ENCODE data around the gene ATN1.

ATN1 gene

GRCh38 chr12:6957741-6958608 lies 30.2 kb downstream of the ATN1 start:
- DNase-seq, result no peak

DNA sequence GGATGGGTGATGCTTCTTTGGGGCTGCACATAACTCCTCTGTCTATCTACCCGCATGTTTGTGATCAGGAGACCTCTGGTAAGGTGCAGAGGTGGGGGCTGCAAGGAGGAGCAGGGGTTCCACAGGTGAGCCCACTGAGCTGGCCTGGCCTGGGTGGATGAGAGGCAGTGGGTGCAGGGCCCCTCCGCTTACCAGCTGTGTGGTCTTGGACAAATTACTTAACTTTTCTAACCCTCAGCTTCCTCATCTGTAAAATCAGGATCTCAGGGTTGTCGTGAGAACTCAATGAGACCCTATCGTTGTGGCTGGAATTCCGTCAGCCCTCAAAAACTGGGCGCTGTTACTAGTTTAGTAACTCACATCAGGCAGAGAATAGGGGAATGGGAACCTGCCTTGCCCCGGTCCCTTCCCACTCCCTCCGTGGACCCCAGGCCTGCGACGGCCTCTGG lies 30.9 kb downstream of the ATN1 start:
- no peak for DNase-seq

- DNase-seq, result no peak
Observed at GRCh38 chr12:6959058-6959804, 31.5 kb downstream of the ATN1 start.

DNA sequence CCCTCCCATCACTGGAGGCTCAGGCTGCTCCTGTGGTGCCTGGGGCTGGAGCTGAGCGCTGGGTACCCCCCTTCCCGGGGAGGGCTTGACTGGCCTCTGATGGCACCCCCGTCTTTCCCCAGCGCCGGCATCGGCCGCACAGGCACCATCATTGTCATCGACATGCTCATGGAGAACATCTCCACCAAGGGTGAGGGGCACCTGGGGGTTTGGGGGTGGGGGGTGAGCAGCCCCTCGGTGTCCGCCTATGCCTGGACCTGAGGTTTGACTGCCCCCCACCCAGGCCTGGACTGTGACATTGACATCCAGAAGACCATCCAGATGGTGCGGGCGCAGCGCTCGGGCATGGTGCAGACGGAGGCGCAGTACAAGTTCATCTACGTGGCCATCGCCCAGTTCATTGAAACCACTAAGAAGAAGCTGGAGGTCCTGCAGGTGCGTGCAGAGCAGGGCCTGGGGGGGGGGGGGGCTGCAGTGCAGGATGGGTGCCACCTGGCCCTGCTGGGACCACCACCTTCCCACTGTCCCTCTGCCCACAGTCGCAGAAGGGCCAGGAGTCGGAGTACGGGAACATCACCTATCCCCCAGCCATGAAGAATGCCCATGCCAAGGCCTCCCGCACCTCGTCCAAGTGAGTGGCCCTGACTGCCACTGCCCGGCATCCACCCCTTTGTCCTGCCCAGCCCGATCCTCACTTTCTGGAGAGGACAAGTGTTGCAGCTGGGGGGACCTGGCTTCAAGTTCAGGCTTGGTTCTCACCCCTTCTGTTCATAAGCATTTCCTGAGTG lies 32.2 kb downstream of the ATN1 start:
- DNase-seq, result no peak

GRCh38 chr12:6960593-6961277 lies 33.0 kb downstream of the ATN1 start:
- DNase-seq, result peak; percentile 38

DNA sequence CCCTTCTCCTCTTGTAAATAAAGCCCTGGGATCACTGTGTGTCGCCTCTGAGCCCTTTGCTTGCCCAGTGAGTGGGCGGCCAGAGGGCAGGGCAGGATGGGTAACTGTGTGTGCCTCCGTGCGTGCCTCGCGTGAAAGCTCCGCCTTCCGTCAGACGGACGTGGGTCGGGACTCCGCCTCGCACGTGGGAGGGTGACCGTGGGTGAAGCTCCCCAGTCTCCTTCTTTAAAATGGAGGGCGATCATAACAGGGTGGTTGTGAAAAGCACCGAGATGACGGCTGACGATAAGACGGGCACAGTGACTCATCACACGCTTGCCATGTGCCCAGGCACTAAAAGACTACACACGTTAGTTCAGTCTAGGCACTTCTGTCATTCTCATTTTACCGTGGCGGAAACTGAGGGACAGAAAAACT lies 33.5 kb downstream of the ATN1 start:
- DNase-seq, result no peak

- peak; percentile 89 for DNase-seq
Observed at GRCh38 chr12:6961695-6962284, 34.0 kb downstream of the ATN1 start.

GRCh38 chr12:6962285-6963015 lies 34.7 kb downstream of the ATN1 start:
- DNase-seq, result no peak

- DNase-seq, result no peak
Observed at GRCh38 chr12:6963016-6963731, 35.4 kb downstream of the ATN1 start.

DNA sequence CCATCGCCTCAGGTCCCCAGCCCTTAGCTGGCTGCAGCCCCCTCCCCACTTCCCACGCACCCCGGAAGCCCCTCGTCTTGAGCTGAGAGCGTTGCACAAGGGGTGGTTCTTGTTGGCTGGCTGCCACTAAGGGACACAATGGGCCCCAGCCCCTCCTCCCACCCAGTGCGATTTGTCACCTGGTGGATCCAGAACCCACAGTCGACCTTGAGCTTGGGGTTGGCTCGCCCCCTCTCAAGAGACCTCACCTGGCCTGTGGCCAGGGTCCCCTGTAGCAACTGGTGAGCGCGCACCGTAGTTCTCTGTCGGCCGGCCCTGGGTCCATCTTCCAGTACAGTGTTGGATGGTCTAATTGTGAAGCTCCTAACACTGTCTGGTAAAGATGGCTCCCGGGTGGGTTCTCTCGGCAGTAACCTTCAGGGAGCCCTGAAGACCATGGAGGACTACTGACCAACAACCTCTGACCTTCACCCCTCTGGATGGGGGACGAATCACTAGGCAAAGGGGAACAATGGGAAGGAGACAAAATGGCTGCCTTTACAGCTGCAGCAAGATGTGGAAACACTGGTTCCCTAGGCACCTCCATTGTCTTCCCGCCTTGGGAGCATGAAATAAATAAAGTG lies 36.1 kb downstream of the ATN1 start:
- no peak for DNase-seq

- DNase-seq, result no peak
Observed at GRCh38 chr12:6964605-6965025, 36.9 kb downstream of the ATN1 start.

DNA sequence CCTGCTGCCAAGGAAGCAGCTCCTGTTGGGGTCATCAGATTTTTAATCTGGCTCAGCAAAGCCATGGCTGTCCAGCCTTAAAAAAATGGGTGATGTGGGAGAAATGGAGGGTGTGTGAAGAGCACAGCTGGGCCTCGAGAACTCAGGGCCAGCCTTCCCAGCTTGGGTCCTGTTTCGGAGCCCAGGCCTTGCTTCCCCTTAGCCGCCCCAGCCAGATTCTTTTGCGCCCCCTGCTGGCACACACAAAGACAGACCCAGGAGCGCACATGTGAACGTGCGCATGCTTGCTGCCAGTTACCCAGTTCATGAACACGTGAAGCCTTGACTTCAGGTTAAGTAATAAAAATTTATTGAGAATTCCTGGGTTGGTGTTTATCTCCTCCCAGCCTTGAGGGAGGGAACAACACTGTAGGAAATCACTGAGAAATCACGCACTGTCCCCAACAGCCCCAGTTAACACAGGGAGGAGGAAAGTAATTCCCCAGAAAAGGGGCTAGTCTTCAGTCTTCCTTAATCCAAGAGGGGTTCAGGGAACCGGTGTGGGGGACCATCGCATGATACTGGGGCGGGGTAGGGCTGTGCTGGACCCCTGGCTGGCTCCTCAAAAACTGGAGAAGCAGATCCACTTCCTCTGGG lies 37.4 kb downstream of the ATN1 start:
- DNase-seq, result peak; percentile 85

GRCh38 chr12:6965714-6966113 lies 38.0 kb downstream of the ATN1 start:
- DNase-seq, result no peak

DNA sequence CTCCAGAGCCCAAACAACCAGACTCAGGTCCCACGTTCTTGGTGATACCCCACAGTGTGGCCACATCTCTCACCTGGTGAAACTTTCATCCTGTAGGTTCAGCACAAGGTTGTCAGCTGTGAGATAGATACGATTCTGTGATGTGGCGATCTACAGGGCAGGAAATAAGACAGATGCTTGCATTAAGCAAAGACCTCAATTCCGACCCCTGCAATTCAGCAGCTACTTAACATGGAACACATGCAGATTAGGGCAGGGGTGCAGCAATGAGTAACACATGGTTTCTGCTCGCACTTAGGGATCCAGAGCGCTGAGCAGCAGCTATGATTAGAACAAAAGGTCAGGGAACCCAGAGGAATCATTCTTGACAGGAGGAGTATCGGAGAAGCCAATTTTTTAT lies 38.6 kb downstream of the ATN1 start:
- DNase-seq, result no peak

DNA sequence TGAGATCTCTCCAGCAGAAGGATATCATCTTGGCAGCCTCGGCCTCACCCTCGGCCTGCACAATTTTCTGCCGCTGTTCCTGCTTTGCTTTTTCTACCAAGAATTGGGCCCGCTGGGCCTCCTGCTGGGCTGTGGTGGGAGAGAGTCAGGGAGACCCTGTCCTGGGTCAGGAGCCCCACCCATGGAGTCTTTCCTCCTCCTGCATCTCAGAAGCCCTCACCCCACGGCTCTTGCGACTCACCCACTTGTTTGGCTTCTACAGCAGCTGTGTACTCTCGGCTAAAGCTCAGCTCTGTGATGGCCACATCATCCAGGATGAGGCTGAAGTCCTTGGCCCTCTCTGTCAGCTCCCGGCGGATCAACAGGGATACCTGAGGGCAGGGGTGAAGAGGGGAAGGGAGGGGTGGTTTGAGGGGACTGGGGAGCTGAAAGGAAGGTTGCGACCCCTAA lies 39.9 kb downstream of the ATN1 start:
- no peak for DNase-seq

- no peak for DNase-seq
Observed at GRCh38 chr12:6968426-6968825, 40.7 kb downstream of the ATN1 start.

GRCh38 chr12:6970096-6970527 lies 42.4 kb downstream of the ATN1 start:
- DNase-seq, result no peak

- no peak for DNase-seq
Observed at GRCh38 chr12:6974180-6974579, 46.4 kb downstream of the ATN1 start.

- no peak for DNase-seq
Observed at GRCh38 chr12:6975297-6976032, 47.7 kb downstream of the ATN1 start.

Data from fibroblast of skin of scalp (primary cell).